Neural progenitor cell (in vitro differentiated cells): Measurements from ENCODE around the gene TRIO. TPM values are rescaled to one million over a fixed set of nuclear protein-coding genes. Genes with fewer than 3 reads are reported as not detected.

Source experiments
- DNase-seq: peaks from one replicate; pipeline ENCODE4 v3.0.0-alpha.2; 2016; ENCODE audit warnings: low spot score
- H2AFZ ChIP-seq: fragments of 200-600 bp; sonication (generic); replicated peaks from 2 replicates; pipeline ENCODE4 v1.6.1; 2016; ENCODE audit warnings: antibody characterized with exemption
- H3F3A ChIP-seq: fragments of 200-600 bp; sonication (generic); 2 replicates; pipeline ENCODE4 v1.6.1; 2016; ENCODE audit warnings: antibody characterized with exemption, low read depth
- H3K27ac ChIP-seq: fragments of 200-600 bp; sonication (generic); 2 replicates; pipeline ENCODE4 v1.5.1; 2016; ENCODE audit warnings: mild to moderate bottlenecking
- H3K27me3 ChIP-seq: fragments of 200-600 bp; sonication (generic); 2 replicates; pipeline ENCODE4 v1.6.1; 2016; ENCODE audit warnings: mild to moderate bottlenecking, moderate library complexity
- H3K36me3 ChIP-seq: fragments of 200-600 bp; sonication (generic); 2 replicates; pipeline ENCODE4 v1.5.1; 2016
- H3K4me1 ChIP-seq: fragments of 200-600 bp; sonication (generic); 2 replicates; pipeline ENCODE4 v1.6.1; 2016; ENCODE audit warnings: mixed run types
- H3K4me2 ChIP-seq: fragments of 200-600 bp; sonication (generic); 2 replicates; pipeline ENCODE4 v1.6.1; 2016
- H3K4me3 ChIP-seq: fragments of 200-600 bp; sonication (generic); 2 replicates; pipeline ENCODE4 v1.5.1; 2016
- H3K79me2 ChIP-seq: fragments of 200-600 bp; sonication (generic); 2 replicates; pipeline ENCODE4 v1.6.1; 2016; ENCODE audit warnings: low read depth
- H3K9ac ChIP-seq: fragments of 200-600 bp; sonication (generic); 2 replicates; pipeline ENCODE4 v1.6.1; 2016
- H3K9me3 ChIP-seq: fragments of 200-600 bp; sonication (generic); 2 replicates; pipeline ENCODE4 v1.5.1; 2016; ENCODE audit warnings: low read depth
- H4K20me1 ChIP-seq: fragments of 200-600 bp; sonication (generic); 2 replicates; pipeline ENCODE4 v1.6.1; 2016; ENCODE audit warnings: low read depth
- H3K27ac Mint-ChIP-seq: 3 replicates; pipeline ENCODE4 v1.8.0; 2021; ENCODE audit warnings: mixed read lengths
- H3K27me3 Mint-ChIP-seq: 2 replicates; pipeline ENCODE4 v1.8.0; 2022; ENCODE audit warnings: low read depth, mild to moderate bottlenecking, inconsistent platforms, moderate library complexity, mixed read lengths; ENCODE audit not compliant: insufficient read depth
- H3K36me3 Mint-ChIP-seq: 3 replicates; pipeline ENCODE4 v1.8.0; 2021; ENCODE audit warnings: mixed read lengths
- H3K4me1 Mint-ChIP-seq: 3 replicates; pipeline ENCODE4 v1.8.0; 2021; ENCODE audit warnings: mixed read lengths
- H3K4me3 Mint-ChIP-seq: 3 replicates; pipeline ENCODE4 v1.8.0; 2021; ENCODE audit warnings: mild to moderate bottlenecking, moderate library complexity, mixed read lengths
- H3K9me3 Mint-ChIP-seq: 3 replicates; pipeline ENCODE4 v1.8.0; 2020; ENCODE audit warnings: mixed read lengths
- EZH2 ChIP-seq: fragments of 200-600 bp; sonication (generic); IDR thresholded peaks from 2 replicates; pipeline ENCODE4 v1.6.1; 2017; ENCODE audit warnings: antibody characterized with exemption, mild to moderate bottlenecking, moderate library complexity
- EZH2phosphoT487 ChIP-seq: fragments of 200-600 bp; sonication (generic); IDR thresholded peaks from 2 replicates; pipeline ENCODE4 v1.6.1; 2017; ENCODE audit warnings: antibody characterized with exemption
- total RNA-seq: library from RNA; depleted of rRNA; stranded (reverse); fragments of >200 nt; gene quantifications from 2 replicates; pipeline ENCODE4 v1.2.3, GENCODE V29; 2015; ENCODE audit warnings: low replicate concordance
- TF ChIP-seq, protein P1 (sequence below): fragments of 200-600 bp; sonication (generic); IDR thresholded peaks from 2 replicates; pipeline ENCODE4 v1.5.1; 2017; ENCODE audit warnings: antibody characterized with exemption, mild to moderate bottlenecking

The TRIO gene
- total RNA-seq, 1 donor from 2014 or later: 84.7 TPM

- H3K36me3 Mint-ChIP-seq: peaks cover 59% of the 10 kb centered on the region
Measured at GRCh38 chr5:14321936-14322335, 178.8 kb downstream of the TRIO start.

GRCh38 chr5:14322437-14323187, 179.5 kb downstream of the TRIO start:
- H3K36me3 Mint-ChIP-seq: peaks cover 57% of the 10 kb centered on the region

More at GRCh38 chr5:14321936-14322335, 178.8 kb downstream of the TRIO start:
- no peak overlapping the region for H3K4me2 ChIP-seq
- no peaks in the 10 kb centered on the region for H3K27me3 ChIP-seq
- H3K27ac ChIP-seq: no peak overlapping the region
- H4K20me1 ChIP-seq: peaks cover 13% of the 10 kb centered on the region
- peaks cover 5% of the 10 kb centered on the region for H3K36me3 ChIP-seq
- H3F3A ChIP-seq: no peaks in the 10 kb centered on the region
- no peak overlapping the region for H3K4me3 Mint-ChIP-seq
- no peaks in the 10 kb centered on the region for H3K27me3 Mint-ChIP-seq
- TF ChIP-seq EZH2 (no peak), EZH2phosphoT487 (no peak)
- TF ChIP-seq, protein P1, sequence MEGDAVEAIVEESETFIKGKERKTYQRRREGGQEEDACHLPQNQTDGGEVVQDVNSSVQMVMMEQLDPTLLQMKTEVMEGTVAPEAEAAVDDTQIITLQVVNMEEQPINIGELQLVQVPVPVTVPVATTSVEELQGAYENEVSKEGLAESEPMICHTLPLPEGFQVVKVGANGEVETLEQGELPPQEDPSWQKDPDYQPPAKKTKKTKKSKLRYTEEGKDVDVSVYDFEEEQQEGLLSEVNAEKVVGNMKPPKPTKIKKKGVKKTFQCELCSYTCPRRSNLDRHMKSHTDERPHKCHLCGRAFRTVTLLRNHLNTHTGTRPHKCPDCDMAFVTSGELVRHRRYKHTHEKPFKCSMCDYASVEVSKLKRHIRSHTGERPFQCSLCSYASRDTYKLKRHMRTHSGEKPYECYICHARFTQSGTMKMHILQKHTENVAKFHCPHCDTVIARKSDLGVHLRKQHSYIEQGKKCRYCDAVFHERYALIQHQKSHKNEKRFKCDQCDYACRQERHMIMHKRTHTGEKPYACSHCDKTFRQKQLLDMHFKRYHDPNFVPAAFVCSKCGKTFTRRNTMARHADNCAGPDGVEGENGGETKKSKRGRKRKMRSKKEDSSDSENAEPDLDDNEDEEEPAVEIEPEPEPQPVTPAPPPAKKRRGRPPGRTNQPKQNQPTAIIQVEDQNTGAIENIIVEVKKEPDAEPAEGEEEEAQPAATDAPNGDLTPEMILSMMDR: no peak
- no peak overlapping the region for H2AFZ ChIP-seq
- H3K9me3 ChIP-seq: no peaks in the 10 kb centered on the region
- peaks cover 6% of the 10 kb centered on the region for H3K79me2 ChIP-seq
- H3K27ac Mint-ChIP-seq: no peak overlapping the region
- peaks cover 8% of the 10 kb centered on the region for H3K4me1 ChIP-seq
- H3K4me1 Mint-ChIP-seq: peaks cover 2% of the 10 kb centered on the region
- no peak overlapping the region for H3K4me3 ChIP-seq
- no peak overlapping the region for H3K9ac ChIP-seq
- peaks cover 7% of the 10 kb centered on the region for H3K9me3 Mint-ChIP-seq
- DNase-seq: no peak

GRCh38 chr5:14323466-14323865, 180.3 kb downstream of the TRIO start:
- H3K9me3 ChIP-seq: no peaks in the 10 kb centered on the region
- H3K36me3 ChIP-seq: no peaks in the 10 kb centered on the region
- peaks cover 2% of the 10 kb centered on the region for H3K4me1 Mint-ChIP-seq
- no peak overlapping the region for H3K9ac ChIP-seq
- H3K4me3 Mint-ChIP-seq: no peak overlapping the region
- H3K4me3 ChIP-seq: no peak overlapping the region
- H3K27me3 Mint-ChIP-seq: no peaks in the 10 kb centered on the region
- peaks cover 54% of the 10 kb centered on the region for H3K36me3 Mint-ChIP-seq
- H3K4me1 ChIP-seq: peaks cover 17% of the 10 kb centered on the region
- no peak overlapping the region for H3K4me2 ChIP-seq
- DNase-seq: no peak
- H2AFZ ChIP-seq: no peak overlapping the region
- H3K27ac ChIP-seq: no peak overlapping the region
- no peaks in the 10 kb centered on the region for H3K27me3 ChIP-seq
- no peak overlapping the region for H3K27ac Mint-ChIP-seq
- TF ChIP-seq EZH2phosphoT487: no peak
- TF ChIP-seq, protein P1: no peak
- no peak for TF ChIP-seq EZH2
- peaks cover 7% of the 10 kb centered on the region for H3K9me3 Mint-ChIP-seq
- peaks cover 24% of the 10 kb centered on the region for H4K20me1 ChIP-seq
- H3F3A ChIP-seq: no peaks in the 10 kb centered on the region
- H3K79me2 ChIP-seq: peaks cover 6% of the 10 kb centered on the region

More at GRCh38 chr5:14322437-14323187, 179.5 kb downstream of the TRIO start:
- H3K79me2 ChIP-seq: peaks cover 6% of the 10 kb centered on the region
- no peak overlapping the region for H3K4me2 ChIP-seq
- no peaks in the 10 kb centered on the region for H3F3A ChIP-seq
- H3K27me3 Mint-ChIP-seq: no peaks in the 10 kb centered on the region
- H2AFZ ChIP-seq: no peak overlapping the region
- peaks cover 18% of the 10 kb centered on the region for H4K20me1 ChIP-seq
- H3K9me3 Mint-ChIP-seq: peaks cover 7% of the 10 kb centered on the region
- H3K9ac ChIP-seq: no peak overlapping the region
- H3K27ac Mint-ChIP-seq: no peak overlapping the region
- peaks cover 2% of the 10 kb centered on the region for H3K4me1 Mint-ChIP-seq
- peaks cover 8% of the 10 kb centered on the region for H3K4me1 ChIP-seq
- no peak overlapping the region for H3K4me3 ChIP-seq
- no peaks in the 10 kb centered on the region for H3K27me3 ChIP-seq
- no peaks in the 10 kb centered on the region for H3K36me3 ChIP-seq
- H3K9me3 ChIP-seq: no peaks in the 10 kb centered on the region
- no peak overlapping the region for H3K27ac ChIP-seq
- DNase-seq: no peak
- TF ChIP-seq EZH2 (no peak), EZH2phosphoT487 (no peak)
- TF ChIP-seq, protein P1: no peak
- H3K4me3 Mint-ChIP-seq: no peak overlapping the region
